ENCODE measurements around the gene CADPS2. TPM values are rescaled to one million over a fixed set of nuclear protein-coding genes. Genes with fewer than 3 reads are reported as not detected.

CADPS2 gene
- total and polyA plus RNA-seq, 2 of the 4 experiments (the other 2 are of a cell fraction) = 0.10 to 0.54 TPM

DNA sequence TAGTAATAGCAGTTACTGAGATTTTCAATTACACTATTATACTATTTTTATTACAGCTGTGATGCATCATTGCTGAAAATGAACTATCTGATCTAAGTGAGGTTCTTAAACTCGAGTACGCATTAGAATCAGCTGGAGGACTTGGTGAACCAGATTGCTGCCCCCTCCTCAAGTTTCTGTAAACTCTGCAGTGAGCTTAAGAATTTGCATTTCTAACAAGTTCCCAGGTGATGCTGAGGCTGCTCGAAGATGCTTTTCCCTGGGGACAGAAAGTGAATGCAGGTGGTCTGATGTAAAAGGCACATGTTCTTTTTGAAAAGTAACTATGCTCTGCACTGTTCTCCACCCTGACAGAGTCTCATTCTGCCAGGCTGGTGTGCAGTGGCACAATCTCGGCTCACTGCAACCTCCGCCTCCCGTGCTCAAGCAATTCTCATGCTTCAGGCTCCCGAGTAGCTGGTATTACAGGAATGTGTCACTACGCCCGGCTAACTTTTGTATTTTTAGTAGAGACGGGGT lies 199.8 kb downstream of the CADPS2 start:
- H3K27ac ChIP-seq (ENCODE audit: insufficient read depth, low read length) = no peak overlapping the region
- H2BK15ac ChIP-seq (ENCODE audit: low read depth, low read length) = no peak overlapping the region
- H3K9ac ChIP-seq (ENCODE audit: low read depth, low read length) = no peak overlapping the region
- no peak overlapping the region for H2AK5ac ChIP-seq (ENCODE audit: low read depth, low read length)
- H3K23ac ChIP-seq (ENCODE audit: low read depth, low read length) = no peak overlapping the region
- no peak overlapping the region for H2BK120ac ChIP-seq (ENCODE audit: low read depth, low read length)
- no peak overlapping the region for H2BK20ac ChIP-seq (ENCODE audit: low read depth, low read length)
- ChIA-PET POLR2A (ENCODE audit: unreplicated experiment) (no interaction called here), CTCF (no interaction called here)
- no peaks in the 10 kb centered on the region for H3K36me3 ChIP-seq (ENCODE audit: control insufficient read depth, insufficient read depth, low read length)
- intact Hi-C loops (cut with micrococcal nuclease) (no loop called here), dilution Hi-C loops (cut with HindIII; ENCODE audit: low sequenced_read_pairs, unreplicated experiment) (no loop called here), in situ Hi-C loops (cut with MboI; ENCODE audit: low sequenced_read_pairs) (no loop called here)
- no peaks in the 10 kb centered on the region for H3K9me1 ChIP-seq (ENCODE audit: insufficient read depth, low read length)
- no peaks in the 10 kb centered on the region for H3K27me3 ChIP-seq (ENCODE audit: control insufficient read depth, insufficient read depth, low read length)
- TF ChIP-seq SMC3 (IDR thresholded peaks at IDR 0.05; ENCODE audit: low read depth, low read length) = no peak
- TF ChIP-seq MXI1 (IDR thresholded peaks at IDR 0.05; ENCODE audit: borderline replicate concordance, low read depth, low read length) = no peak
- no peak for TF ChIP-seq CEBPB (IDR thresholded peaks at IDR 0.05; ENCODE audit: low read depth, low read length)
- no peak for TF ChIP-seq CHD1 (IDR thresholded peaks at IDR 0.05; ENCODE audit: low read depth, low read length)
- TF ChIP-seq, protein P1, sequence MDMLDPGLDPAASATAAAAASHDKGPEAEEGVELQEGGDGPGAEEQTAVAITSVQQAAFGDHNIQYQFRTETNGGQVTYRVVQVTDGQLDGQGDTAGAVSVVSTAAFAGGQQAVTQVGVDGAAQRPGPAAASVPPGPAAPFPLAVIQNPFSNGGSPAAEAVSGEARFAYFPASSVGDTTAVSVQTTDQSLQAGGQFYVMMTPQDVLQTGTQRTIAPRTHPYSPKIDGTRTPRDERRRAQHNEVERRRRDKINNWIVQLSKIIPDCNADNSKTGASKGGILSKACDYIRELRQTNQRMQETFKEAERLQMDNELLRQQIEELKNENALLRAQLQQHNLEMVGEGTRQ (IDR thresholded peaks at IDR 0.05; ENCODE audit: low read depth, low read length) = no peak
- TF ChIP-seq MAZ (IDR thresholded peaks at IDR 0.05; ENCODE audit: borderline replicate concordance, low read depth, low read length) = no peak
- TF ChIP-seq, protein P2, sequence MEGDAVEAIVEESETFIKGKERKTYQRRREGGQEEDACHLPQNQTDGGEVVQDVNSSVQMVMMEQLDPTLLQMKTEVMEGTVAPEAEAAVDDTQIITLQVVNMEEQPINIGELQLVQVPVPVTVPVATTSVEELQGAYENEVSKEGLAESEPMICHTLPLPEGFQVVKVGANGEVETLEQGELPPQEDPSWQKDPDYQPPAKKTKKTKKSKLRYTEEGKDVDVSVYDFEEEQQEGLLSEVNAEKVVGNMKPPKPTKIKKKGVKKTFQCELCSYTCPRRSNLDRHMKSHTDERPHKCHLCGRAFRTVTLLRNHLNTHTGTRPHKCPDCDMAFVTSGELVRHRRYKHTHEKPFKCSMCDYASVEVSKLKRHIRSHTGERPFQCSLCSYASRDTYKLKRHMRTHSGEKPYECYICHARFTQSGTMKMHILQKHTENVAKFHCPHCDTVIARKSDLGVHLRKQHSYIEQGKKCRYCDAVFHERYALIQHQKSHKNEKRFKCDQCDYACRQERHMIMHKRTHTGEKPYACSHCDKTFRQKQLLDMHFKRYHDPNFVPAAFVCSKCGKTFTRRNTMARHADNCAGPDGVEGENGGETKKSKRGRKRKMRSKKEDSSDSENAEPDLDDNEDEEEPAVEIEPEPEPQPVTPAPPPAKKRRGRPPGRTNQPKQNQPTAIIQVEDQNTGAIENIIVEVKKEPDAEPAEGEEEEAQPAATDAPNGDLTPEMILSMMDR (conservative IDR thresholded peaks at IDR 0.05; ENCODE audit: low read depth, low read length) = no peak
- no peak for TF ChIP-seq BHLHE40 (IDR thresholded peaks at IDR 0.05; ENCODE audit: low read depth, low read length)
- no peak for TF ChIP-seq NFE2L2 (IDR thresholded peaks at IDR 0.05; ENCODE audit: low read depth, low read length)
- TF ChIP-seq RAD21 (IDR thresholded peaks at IDR 0.05; ENCODE audit: low read length) = no peak
- TF ChIP-seq POLR2A (IDR thresholded peaks at IDR 0.05; ENCODE audit: low read depth, low read length) = no peak
- TF ChIP-seq, protein P3, sequence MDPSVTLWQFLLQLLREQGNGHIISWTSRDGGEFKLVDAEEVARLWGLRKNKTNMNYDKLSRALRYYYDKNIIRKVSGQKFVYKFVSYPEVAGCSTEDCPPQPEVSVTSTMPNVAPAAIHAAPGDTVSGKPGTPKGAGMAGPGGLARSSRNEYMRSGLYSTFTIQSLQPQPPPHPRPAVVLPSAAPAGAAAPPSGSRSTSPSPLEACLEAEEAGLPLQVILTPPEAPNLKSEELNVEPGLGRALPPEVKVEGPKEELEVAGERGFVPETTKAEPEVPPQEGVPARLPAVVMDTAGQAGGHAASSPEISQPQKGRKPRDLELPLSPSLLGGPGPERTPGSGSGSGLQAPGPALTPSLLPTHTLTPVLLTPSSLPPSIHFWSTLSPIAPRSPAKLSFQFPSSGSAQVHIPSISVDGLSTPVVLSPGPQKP (IDR thresholded peaks at IDR 0.05; ENCODE audit: borderline replicate concordance, low read depth, low read length) = no peak
- TF ChIP-seq RCOR1 (IDR thresholded peaks at IDR 0.05; ENCODE audit: insufficient replicate concordance, low read length) = no peak
- no peak for TF ChIP-seq FOS (IDR thresholded peaks at IDR 0.05; ENCODE audit: low read depth, low read length)
- no peak for TF ChIP-seq MAFK (IDR thresholded peaks at IDR 0.05; ENCODE audit: low read depth, low read length)
- TF ChIP-seq RFX5 (IDR thresholded peaks at IDR 0.05; ENCODE audit: low read depth, low read length) = no peak
- no TSS peak for BruUV-seq (replicated peaks)
- H2AFZ ChIP-seq (replicated peaks; ENCODE audit: low read length, poor library complexity) = no peak overlapping the region
- peaks cover 20% of the 10 kb centered on the region for H3K9me3 ChIP-seq (ENCODE audit: control insufficient read depth, insufficient read depth, low read length)
- no peak overlapping the region for H3K14ac ChIP-seq (replicated peaks; ENCODE audit: low read depth, low read length)
- ATAC-seq (ENCODE audit: low read depth) = no peak
- H2BK5ac ChIP-seq (ENCODE audit: low read depth, low read length, poor library complexity, severe bottlenecking) = no peak overlapping the region
- no peak overlapping the region for H3K56ac ChIP-seq (ENCODE audit: extremely low read depth, insufficient read depth, low read length)
- no peak overlapping the region for H3K4ac ChIP-seq (ENCODE audit: low read depth, low read length)
- no peaks in the 10 kb centered on the region for H3K4me1 ChIP-seq (ENCODE audit: control insufficient read depth, insufficient read depth, low read length)
- DNase-seq = no peak
- H3K4me3 ChIP-seq (ENCODE audit: insufficient read depth, low read depth, low read length) = no peak overlapping the region
- H4K5ac ChIP-seq (ENCODE audit: low read depth, low read length) = no peak overlapping the region
- no peak overlapping the region for H4K91ac ChIP-seq (ENCODE audit: insufficient read depth, low read depth, low read length)
- H2AK9ac ChIP-seq (replicated peaks; ENCODE audit: low read depth, low read length, poor library complexity) = no peak overlapping the region
- WGBS, 2 experiments (ENCODE audit: extremely low coverage in 2 of 2, insufficient read length in 1 of 2) = 60% methylated on average over 3 of the region's 10 CpGs; no CpG with 5 or more reads in 1 of the 2 experiments
- no peak overlapping the region for H3K4me2 ChIP-seq (ENCODE audit: low read depth, low read length)
- H4K20me1 ChIP-seq (ENCODE audit: insufficient read depth, low read length) = no peaks in the 10 kb centered on the region
- H3K79me1 ChIP-seq (ENCODE audit: low read depth in 1 of 2, low read length in 2 of 2) = no peaks in the 10 kb centered on the region
- no peak overlapping the region for H4K8ac ChIP-seq (ENCODE audit: low read depth in 2 of 2, low read length in 2 of 2)
- no peak overlapping the region for H3K18ac ChIP-seq (ENCODE audit: low read depth, low read length)
